H1 (cell line): Measurements from ENCODE around the gene RAB3GAP1. TPM values are rescaled to one million over a fixed set of nuclear protein-coding genes. Genes with fewer than 3 reads are reported as not detected.

ENCODE experiments used
- BACH1 ChIP-seq: IDR thresholded peaks from 2 replicates; pipeline ENCODE4 v1.6.1; 2012; ENCODE audit warnings: low read length, improper control_type of control experiment
- CHD7 ChIP-seq: fragments of 300-600 bp; sonication (generic); IDR thresholded peaks from 2 replicates; pipeline ENCODE4 v1.7.1; 2012; ENCODE audit warnings: low read length, moderate library complexity, mild to moderate bottlenecking, inconsistent platforms; ENCODE audit not compliant: insufficient replicate concordance
- EP300 ChIP-seq, 2 experiments: IDR thresholded peaks; 1 replicate in 1 of 2; 2 replicates in 1 of 2; pipeline ENCODE4 v1.6.1; 2011 to 2012; ENCODE audit warnings: low read depth in 2 of 2, low read length in 2 of 2, mild to moderate bottlenecking in 2 of 2, borderline replicate concordance in 1 of 2, inconsistent platforms in 1 of 2, moderate library complexity in 1 of 2
- FOSL1 ChIP-seq: IDR thresholded peaks from 2 replicates; pipeline ENCODE4 v1.6.1; 2011; ENCODE audit warnings: mild to moderate bottlenecking, low read depth, low read length, moderate library complexity; ENCODE audit not compliant: insufficient read depth
- POLR2AphosphoS5 ChIP-seq: IDR thresholded peaks from 2 replicates; pipeline ENCODE4 v1.6.1; 2011; ENCODE audit warnings: low read depth, low read length
- SP4 ChIP-seq: IDR thresholded peaks from 2 replicates; pipeline ENCODE4 v1.6.1; 2012; ENCODE audit warnings: low read length, inconsistent platforms
- TAF1 ChIP-seq: IDR thresholded peaks from 2 replicates; pipeline ENCODE4 v1.6.1; 2011; ENCODE audit warnings: mild to moderate bottlenecking, low read depth, low read length
- YY1 ChIP-seq: IDR thresholded peaks from 2 replicates; pipeline ENCODE4 v1.6.1; 2011; ENCODE audit warnings: low read depth, mild to moderate bottlenecking, low read length
- polyA plus RNA-seq, 7 experiments: library from polyadenylated mRNA; depleted of rRNA in 3 of 7; stranded (reverse) in 5 of 7; unstranded in 2 of 7; fragments of >200 nt in 5 of 7; fragments of 200-250 nt in 2 of 7; gene quantifications; 1 replicate in 5 of 7; 2 replicates in 1 of 7; 4 replicates in 1 of 7; pipeline versions ENCODE4 v1.2.1 to v1.2.3, GENCODE V29; 2011 to 2013; ENCODE audit warnings: missing spikeins in 2 of 7, mixed read lengths in 2 of 7
- total RNA-seq: library from RNA; stranded (reverse); fragmentation: NEBNext Ultra II Directional; extraction: Animal tissue kit (Norgen Biotek cat#: 25700); gene quantifications from 2 replicates; pipeline ENCODE4 v1.2.1, GENCODE V29; 2021

The RAB3GAP1 gene
- total and polyA plus RNA-seq, 2 of the 8 experiments (the other 6 are each of a cell fraction or from before 2014, with no cell fraction given): 9.8 to 28.6 TPM

- TF ChIP-seq CHD7 (no peak), POLR2AphosphoS5 (no peak), EP300 (IDR thresholded peaks at IDR 0.05; ENCODE audit: borderline replicate concordance in 1 of 2, low read depth in 2 of 2, low read length in 2 of 2) (no peak), TAF1 (no peak), FOSL1 (no peak), YY1 (no peak), BACH1 (no peak), SP4 (no peak)
- TF ChIP-seq, all 59 proteins: peak for 0
These were observed 130.5 kb downstream of the RAB3GAP1 start (continued) for GRCh38 chr2:135182601-135183000.
